ENCODE measurements around the gene WNT11. TPM values are rescaled to one million over a fixed set of nuclear protein-coding genes. Genes with fewer than 3 reads are reported as not detected.

WNT11 gene
- total RNA-seq, 3 donors from 2014 or later (not counting 1 experiment from before 2014, with no cell fraction given): 0.47 to 1.3 (median 0.80) TPM

DNA sequence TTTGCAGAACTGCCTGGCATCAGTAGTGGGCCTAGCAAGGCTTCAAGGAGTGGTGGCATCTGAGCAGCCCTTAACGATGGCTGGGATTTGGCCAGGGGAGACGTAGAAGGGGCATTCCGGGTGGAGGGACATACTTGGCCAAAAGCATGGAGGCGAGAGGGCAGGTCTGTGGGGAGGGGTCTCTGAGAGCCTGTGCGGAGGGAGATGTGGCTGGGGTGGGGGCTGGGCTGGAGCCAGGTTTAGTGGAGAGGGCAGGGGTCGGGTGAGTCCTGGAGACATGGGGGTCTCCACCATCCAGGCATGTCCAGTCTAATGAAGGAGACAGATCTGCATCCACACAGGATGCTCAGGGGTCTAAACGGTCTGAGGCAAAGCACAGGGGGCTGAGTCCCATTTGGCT, 34.4 kb upstream of the WNT11 start:
- Histone ChIP-seq H3K9me3 (ENCODE audit: control insufficient read depth, insufficient read depth, low read length) (no peaks in the 10 kb centered on the region), H3K4me1 (ENCODE audit: control insufficient read depth, insufficient read depth, low read length) (peaks cover 10% of the 10 kb centered on the region), H3K4me3 (ENCODE audit: low read length) (no peak overlapping the region), H3K27ac (ENCODE audit: low read length) (no peak overlapping the region), H3K36me3 (ENCODE audit: control insufficient read depth, insufficient read depth, low read length) (no peaks in the 10 kb centered on the region), H3K27me3 (ENCODE audit: control insufficient read depth, insufficient read depth, low read length) (no peaks in the 10 kb centered on the region)
- ATAC-seq (no peak), DNase-seq (no peak)
- Mint-ChIP-seq H3K4me3 (no peak overlapping the region), H3K36me3 (no peaks in the 10 kb centered on the region), H3K4me1 (peaks cover 11 to 14% of the 10 kb centered on the region in 2 donors), H3K27ac (no peak overlapping the region), H3K9me3 (no peaks in the 10 kb centered on the region), H3K27me3 (ENCODE audit: low read depth in 2 of 2) (peaks cover 0 to 1% of the 10 kb centered on the region in 2 donors)
- WGBS (ENCODE audit: insufficient coverage): 91% methylated on average over 7 of the region's 7 CpGs
- intact Hi-C loops (cut with micrococcal nuclease): no loop called here
- TF ChIP-seq, protein P1, sequence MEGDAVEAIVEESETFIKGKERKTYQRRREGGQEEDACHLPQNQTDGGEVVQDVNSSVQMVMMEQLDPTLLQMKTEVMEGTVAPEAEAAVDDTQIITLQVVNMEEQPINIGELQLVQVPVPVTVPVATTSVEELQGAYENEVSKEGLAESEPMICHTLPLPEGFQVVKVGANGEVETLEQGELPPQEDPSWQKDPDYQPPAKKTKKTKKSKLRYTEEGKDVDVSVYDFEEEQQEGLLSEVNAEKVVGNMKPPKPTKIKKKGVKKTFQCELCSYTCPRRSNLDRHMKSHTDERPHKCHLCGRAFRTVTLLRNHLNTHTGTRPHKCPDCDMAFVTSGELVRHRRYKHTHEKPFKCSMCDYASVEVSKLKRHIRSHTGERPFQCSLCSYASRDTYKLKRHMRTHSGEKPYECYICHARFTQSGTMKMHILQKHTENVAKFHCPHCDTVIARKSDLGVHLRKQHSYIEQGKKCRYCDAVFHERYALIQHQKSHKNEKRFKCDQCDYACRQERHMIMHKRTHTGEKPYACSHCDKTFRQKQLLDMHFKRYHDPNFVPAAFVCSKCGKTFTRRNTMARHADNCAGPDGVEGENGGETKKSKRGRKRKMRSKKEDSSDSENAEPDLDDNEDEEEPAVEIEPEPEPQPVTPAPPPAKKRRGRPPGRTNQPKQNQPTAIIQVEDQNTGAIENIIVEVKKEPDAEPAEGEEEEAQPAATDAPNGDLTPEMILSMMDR (IDR thresholded peaks at IDR 0.05): no peak

DNA sequence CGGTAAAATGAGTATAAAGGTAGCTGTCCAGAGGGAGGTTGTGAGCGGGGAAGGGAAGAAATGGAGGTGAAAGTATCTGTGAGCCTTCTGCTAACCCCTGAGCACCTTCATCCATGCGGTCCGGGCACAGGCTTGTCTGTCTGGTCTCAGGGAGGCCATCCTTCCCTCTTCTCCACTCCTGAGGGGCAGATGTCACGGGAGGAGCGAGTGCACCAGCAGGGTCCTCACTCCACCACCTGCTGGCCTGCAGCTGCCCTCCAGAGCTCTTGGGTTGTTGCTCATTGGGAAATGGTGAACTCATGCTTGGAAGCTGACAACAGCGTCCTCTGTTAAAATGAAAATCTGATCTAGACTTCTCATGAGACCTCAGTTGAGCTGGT, 33.8 kb upstream of the WNT11 start:
- Mint-ChIP-seq H3K4me1 (peaks cover 16 to 20% of the 10 kb centered on the region in 2 donors), H3K27me3 (ENCODE audit: low read depth in 2 of 2) (peaks cover 0 to 5% of the 10 kb centered on the region in 2 donors), H3K4me3 (no peak overlapping the region), H3K36me3 (no peaks in the 10 kb centered on the region), H3K27ac (no peak overlapping the region), H3K9me3 (no peaks in the 10 kb centered on the region)
- WGBS (ENCODE audit: insufficient coverage): 95% methylated on average over 7 of the region's 7 CpGs
- TF ChIP-seq, protein P1 (IDR thresholded peaks at IDR 0.05): no peak
- H3K9me3 ChIP-seq (ENCODE audit: control insufficient read depth, insufficient read depth, low read length): no peaks in the 10 kb centered on the region
- no peak for ATAC-seq
- peaks cover 10% of the 10 kb centered on the region for H3K4me1 ChIP-seq (ENCODE audit: control insufficient read depth, insufficient read depth, low read length)
- no peak overlapping the region for H3K4me3 ChIP-seq (ENCODE audit: low read length)
- no peaks in the 10 kb centered on the region for H3K36me3 ChIP-seq (ENCODE audit: control insufficient read depth, insufficient read depth, low read length)
- H3K27ac ChIP-seq (ENCODE audit: low read length): no peak overlapping the region
- intact Hi-C loops (cut with micrococcal nuclease): no loop called here
- H3K27me3 ChIP-seq (ENCODE audit: control insufficient read depth, insufficient read depth, low read length): no peaks in the 10 kb centered on the region
- no peak for DNase-seq

- no peaks in the 10 kb centered on the region for H3K27me3 ChIP-seq (ENCODE audit: control insufficient read depth, insufficient read depth, low read length)
- no peak overlapping the region for H3K27ac ChIP-seq (ENCODE audit: low read length)
- H3K36me3 Mint-ChIP-seq: no peaks in the 10 kb centered on the region
- H3K4me3 Mint-ChIP-seq: no peak overlapping the region
- H3K27ac Mint-ChIP-seq: no peak overlapping the region
- H3K36me3 ChIP-seq (ENCODE audit: control insufficient read depth, insufficient read depth, low read length): no peaks in the 10 kb centered on the region
- no peak overlapping the region for H3K4me3 ChIP-seq (ENCODE audit: low read length)
- intact Hi-C loops (cut with micrococcal nuclease): loop anchor here (10.0 kb wide), 1 partner anchor 425 kb away; the partner anchor contains the start of gene UVRAG
- no peaks in the 10 kb centered on the region for H3K9me3 ChIP-seq (ENCODE audit: control insufficient read depth, insufficient read depth, low read length)
- 87% methylated on average over 11 of the region's 11 CpGs for WGBS (ENCODE audit: insufficient coverage)
- no peaks in the 10 kb centered on the region for H3K9me3 Mint-ChIP-seq
- H3K27me3 Mint-ChIP-seq (ENCODE audit: low read depth in 2 of 2): peaks cover 0 to 5% of the 10 kb centered on the region in 2 donors
- H3K4me1 ChIP-seq (ENCODE audit: control insufficient read depth, insufficient read depth, low read length): peaks cover 14% of the 10 kb centered on the region
- ATAC-seq (no peak), DNase-seq (no peak)
- H3K4me1 Mint-ChIP-seq: peaks cover 20% of the 10 kb centered on the region in 2 donors
- TF ChIP-seq, protein P1 (IDR thresholded peaks at IDR 0.05): no peak
Observed at GRCh38 chr11:76239483-76240160, 33.3 kb upstream of the WNT11 start.

DNA sequence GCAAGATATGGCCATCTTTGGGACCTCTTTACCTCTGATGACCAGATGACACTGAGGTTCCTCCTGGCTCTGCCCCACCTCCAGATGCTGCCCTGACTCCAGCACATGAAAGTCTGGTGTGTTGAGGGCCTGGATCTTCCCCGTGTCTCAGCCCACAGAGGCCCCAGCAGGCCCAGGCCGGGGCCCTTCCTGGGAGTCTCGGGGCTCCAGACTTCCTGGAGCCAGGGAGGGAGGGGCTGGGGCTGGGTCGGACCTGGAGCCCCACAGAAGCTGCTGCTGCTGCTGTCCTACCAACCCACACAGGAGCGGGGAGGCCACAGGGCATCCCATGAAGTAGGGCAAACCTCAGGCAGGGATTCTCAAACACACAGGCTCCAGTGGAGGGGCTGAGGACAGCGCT, 32.2 kb upstream of the WNT11 start:
- H3K27ac ChIP-seq (ENCODE audit: low read length): no peak overlapping the region
- peaks cover 24% of the 10 kb centered on the region for H3K4me1 ChIP-seq (ENCODE audit: control insufficient read depth, insufficient read depth, low read length)
- Mint-ChIP-seq H3K9me3 (no peaks in the 10 kb centered on the region), H3K36me3 (no peaks in the 10 kb centered on the region), H3K4me1 (peaks cover 20 to 28% of the 10 kb centered on the region in 2 donors), H3K4me3 (no peak overlapping the region), H3K27ac (no peak overlapping the region), H3K27me3 (ENCODE audit: low read depth in 2 of 2) (peaks cover 0 to 5% of the 10 kb centered on the region in 2 donors)
- intact Hi-C loops (cut with micrococcal nuclease): loop anchor here (10.0 kb wide), 1 partner anchor 424 kb away; the partner anchor contains the start of gene UVRAG
- no peaks in the 10 kb centered on the region for H3K27me3 ChIP-seq (ENCODE audit: control insufficient read depth, insufficient read depth, low read length)
- ATAC-seq: no peak
- no peaks in the 10 kb centered on the region for H3K36me3 ChIP-seq (ENCODE audit: control insufficient read depth, insufficient read depth, low read length)
- no peak for DNase-seq
- 65% methylated on average over 6 of the region's 6 CpGs for WGBS (ENCODE audit: insufficient coverage)
- no peak overlapping the region for H3K4me3 ChIP-seq (ENCODE audit: low read length)
- no peaks in the 10 kb centered on the region for H3K9me3 ChIP-seq (ENCODE audit: control insufficient read depth, insufficient read depth, low read length)
- TF ChIP-seq, protein P1 (IDR thresholded peaks at IDR 0.05): no peak

All from natural killer cell (primary cell).